Type B pancreatic cell (in vitro differentiated cells): ENCODE data around the gene DDX28. TPM values are rescaled to one million over a fixed set of nuclear protein-coding genes. Genes with fewer than 3 reads are reported as not detected.

Source experiments
- DNase-seq: peaks from one replicate; pipeline ENCODE4 v3.0.0; 2021; ENCODE audit warnings: mixed read lengths; ENCODE audit not compliant: unreplicated experiment; ENCODE audit errors: extremely low spot score
- H3K27ac Mint-ChIP-seq: 2 replicates; pipeline ENCODE4 v1.8.0; 2021; ENCODE audit warnings: mild to moderate bottlenecking, mixed read lengths
- H3K27me3 Mint-ChIP-seq: 2 replicates; pipeline ENCODE4 v1.8.0; 2021; ENCODE audit warnings: mixed read lengths
- H3K36me3 Mint-ChIP-seq: 2 replicates; pipeline ENCODE4 v1.8.0; 2021; ENCODE audit warnings: mixed read lengths
- H3K4me1 Mint-ChIP-seq: one replicate; pipeline ENCODE4 v1.8.0; 2021; ENCODE audit warnings: mixed read lengths; ENCODE audit not compliant: unreplicated experiment
- H3K4me3 Mint-ChIP-seq: 2 replicates; pipeline ENCODE4 v1.8.0; 2021; ENCODE audit warnings: mild to moderate bottlenecking, mixed read lengths
- H3K9me3 Mint-ChIP-seq: 2 replicates; pipeline ENCODE4 v1.8.0; 2021; ENCODE audit warnings: mixed read lengths
- long read RNA-seq: library from polyadenylated mRNA; unstranded; transcript quantifications from one replicate; pipeline ENCODE4 v2.0.0, GENCODE V29; 2020
- total RNA-seq: library from RNA; stranded (reverse); gene quantifications from 2 replicates; pipeline ENCODE4 v1.2.1, GENCODE V29; 2021; ENCODE audit warnings: low replicate concordance
- TF ChIP-seq, protein P1 (sequence below): fragments of 200-600 bp; sonication (generic); conservative IDR thresholded peaks from 2 replicates; pipeline ENCODE4 v1.5.0; 2021; ENCODE audit warnings: antibody characterized with exemption, mild to moderate bottlenecking

Gene DDX28
- total RNA-seq = 14.7 and 15.2 TPM in 2 replicates
- long read RNA-seq, transcript DDX28-201 (1 exons, 2,169 nt) = major isoform, 49 of 49 reads
- long read RNA-seq, partial matches to known transcripts = 0 of 49 reads
- long read RNA-seq, other reads (novel, unspliced or antisense) = 0 of 49 reads

DNA sequence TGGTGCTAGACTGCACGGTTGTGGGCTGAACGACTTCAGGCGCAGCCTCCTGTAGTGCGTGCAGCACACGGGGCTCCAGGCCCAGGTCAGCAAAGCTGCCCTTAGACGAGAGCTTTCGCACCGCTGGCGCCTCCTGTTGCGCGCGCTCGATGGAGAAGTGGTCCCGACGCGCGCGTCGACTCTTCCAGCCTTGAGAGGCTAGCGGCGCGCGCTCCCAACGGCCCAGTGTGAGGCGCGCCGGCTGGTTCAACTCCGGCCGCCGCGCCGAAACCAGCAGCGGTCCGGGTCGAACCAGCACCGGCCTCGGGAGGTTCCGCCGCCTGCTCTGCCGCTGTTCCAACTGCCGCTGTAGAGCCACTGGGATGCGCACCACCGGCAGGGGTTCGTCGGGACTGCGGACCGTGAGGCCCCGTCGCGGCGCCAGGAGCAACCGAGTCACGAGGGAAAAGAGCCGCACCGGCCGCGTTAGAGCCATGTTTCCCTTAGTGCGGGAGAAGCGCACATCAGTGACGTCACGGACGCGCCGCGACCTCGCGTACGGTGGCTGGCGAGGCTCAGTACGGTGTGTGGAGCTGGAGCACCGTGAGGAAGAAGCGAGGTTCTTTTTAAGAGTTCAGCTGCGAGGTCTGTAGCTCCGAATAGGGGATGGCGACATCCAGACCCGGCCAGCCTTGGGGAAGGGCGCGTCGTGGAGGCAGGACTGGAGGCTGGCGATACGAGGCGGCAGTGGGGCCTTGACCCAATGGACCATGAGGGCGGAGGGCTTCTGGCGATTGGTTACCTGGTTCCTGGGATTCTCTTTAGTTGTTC, at the start of gene DDX28, which contains the start of gene DUS2:
TSS of gene DDX28 (minus strand) at position 505 of the 810 bp plus-strand sequence. CDS start at position 475, 30 bp downstream.
TSS of gene DUS2 (plus strand) at position 557 of the 810 bp plus-strand sequence. CDS start 14,740 bp downstream, outside the sequence.
- peak within 1 kb of the TSS; percentile 100 for H3K4me3 Mint-ChIP-seq
- H3K36me3 Mint-ChIP-seq = peaks cover 9% of the 10 kb centered on the region
- peaks cover 3% of the 10 kb centered on the region for H3K27me3 Mint-ChIP-seq
- TF ChIP-seq, protein P1, sequence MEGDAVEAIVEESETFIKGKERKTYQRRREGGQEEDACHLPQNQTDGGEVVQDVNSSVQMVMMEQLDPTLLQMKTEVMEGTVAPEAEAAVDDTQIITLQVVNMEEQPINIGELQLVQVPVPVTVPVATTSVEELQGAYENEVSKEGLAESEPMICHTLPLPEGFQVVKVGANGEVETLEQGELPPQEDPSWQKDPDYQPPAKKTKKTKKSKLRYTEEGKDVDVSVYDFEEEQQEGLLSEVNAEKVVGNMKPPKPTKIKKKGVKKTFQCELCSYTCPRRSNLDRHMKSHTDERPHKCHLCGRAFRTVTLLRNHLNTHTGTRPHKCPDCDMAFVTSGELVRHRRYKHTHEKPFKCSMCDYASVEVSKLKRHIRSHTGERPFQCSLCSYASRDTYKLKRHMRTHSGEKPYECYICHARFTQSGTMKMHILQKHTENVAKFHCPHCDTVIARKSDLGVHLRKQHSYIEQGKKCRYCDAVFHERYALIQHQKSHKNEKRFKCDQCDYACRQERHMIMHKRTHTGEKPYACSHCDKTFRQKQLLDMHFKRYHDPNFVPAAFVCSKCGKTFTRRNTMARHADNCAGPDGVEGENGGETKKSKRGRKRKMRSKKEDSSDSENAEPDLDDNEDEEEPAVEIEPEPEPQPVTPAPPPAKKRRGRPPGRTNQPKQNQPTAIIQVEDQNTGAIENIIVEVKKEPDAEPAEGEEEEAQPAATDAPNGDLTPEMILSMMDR = no peak
- H3K9me3 Mint-ChIP-seq = no peaks in the 10 kb centered on the region
- peak; percentile 94 for DNase-seq
- H3K4me1 Mint-ChIP-seq = peaks cover 8% of the 10 kb centered on the region
- peak within 1 kb of the TSS; percentile 97 for H3K27ac Mint-ChIP-seq

- Mint-ChIP-seq H3K36me3 (peaks cover 19% of the 10 kb centered on the region), H3K27ac (no peak overlapping the region), H3K27me3 (no peaks in the 10 kb centered on the region), H3K4me1 (no peaks in the 10 kb centered on the region), H3K9me3 (no peaks in the 10 kb centered on the region), H3K4me3 (no peak overlapping the region)
- TF ChIP-seq, protein P1 = no peak
- DNase-seq = peak; percentile 29
Observed at GRCh38 chr16:68072038-68072695, 49.1 kb upstream of the DDX28 start.

- no peaks in the 10 kb centered on the region for H3K27me3 Mint-ChIP-seq
- H3K9me3 Mint-ChIP-seq = no peaks in the 10 kb centered on the region
- peaks cover 18% of the 10 kb centered on the region for H3K36me3 Mint-ChIP-seq
- no peak overlapping the region for H3K4me3 Mint-ChIP-seq
- H3K4me1 Mint-ChIP-seq = no peaks in the 10 kb centered on the region
- no peak overlapping the region for H3K27ac Mint-ChIP-seq
- DNase-seq = no peak
- TF ChIP-seq, protein P1 = no peak
Observed at GRCh38 chr16:68071518-68071901, 48.5 kb upstream of the DDX28 start.

- H3K36me3 Mint-ChIP-seq = peaks cover 15% of the 10 kb centered on the region
- no peaks in the 10 kb centered on the region for H3K9me3 Mint-ChIP-seq
- H3K4me3 Mint-ChIP-seq = no peak overlapping the region
- no peaks in the 10 kb centered on the region for H3K27me3 Mint-ChIP-seq
- H3K4me1 Mint-ChIP-seq = no peaks in the 10 kb centered on the region
- H3K27ac Mint-ChIP-seq = no peak overlapping the region
- TF ChIP-seq, protein P1 = no peak
- peak; percentile 47 for DNase-seq
Observed at GRCh38 chr16:68070806-68071517, 47.9 kb upstream of the DDX28 start.

GRCh38 chr16:68070249-68070730, 47.3 kb upstream of the DDX28 start:
- H3K4me3 Mint-ChIP-seq = no peak overlapping the region
- TF ChIP-seq, protein P1 = no peak
- DNase-seq = peak; percentile 47
- H3K27me3 Mint-ChIP-seq = no peaks in the 10 kb centered on the region
- H3K36me3 Mint-ChIP-seq = peaks cover 15% of the 10 kb centered on the region
- H3K27ac Mint-ChIP-seq = no peak overlapping the region
- H3K9me3 Mint-ChIP-seq = no peaks in the 10 kb centered on the region
- no peaks in the 10 kb centered on the region for H3K4me1 Mint-ChIP-seq
